GM18526 (cell line): ENCODE data around the gene RUBCNL.

ENCODE experiments used
- POLR2A ChIP-seq: IDR thresholded peaks from 3 replicates; pipeline ENCODE4 v1.6.1; 2011; ENCODE audit not compliant: insufficient read length; ENCODE audit errors: extremely low read depth

Gene RUBCNL

GRCh38 chr13:46387064-46387851 is at the start of gene RUBCNL:
RUBCNL (minus strand) TSS chr13:46387252; CDS start chr13:46372475, 14,777 bp downstream.
- TF ChIP-seq POLR2A: peak; percentile 33

GRCh38 chr13:46405457-46405856 is 18.4 kb upstream of the RUBCNL start:
- TF ChIP-seq POLR2A: no peak

GRCh38 chr13:46404733-46405100 is 17.7 kb upstream of the RUBCNL start:
- no peak for TF ChIP-seq POLR2A

- TF ChIP-seq POLR2A: no peak
These were observed 17.0 kb upstream of the RUBCNL start for GRCh38 chr13:46403851-46404732.

GRCh38 chr13:46402178-46402577 is 15.1 kb upstream of the RUBCNL start:
- no peak for TF ChIP-seq POLR2A

- TF ChIP-seq POLR2A: no peak
These were observed 14.4 kb upstream of the RUBCNL start for GRCh38 chr13:46401432-46401831.

GRCh38 chr13:46396341-46396740 is 9.3 kb upstream of the RUBCNL start:
- no peak for TF ChIP-seq POLR2A

- no peak for TF ChIP-seq POLR2A
These were observed 5.9 kb upstream of the RUBCNL start for GRCh38 chr13:46392967-46393366.

- no peak for TF ChIP-seq POLR2A
These were observed 2.7 kb upstream of the RUBCNL start for GRCh38 chr13:46389457-46390451.

- TF ChIP-seq POLR2A: no peak
These were observed 1.8 kb upstream of the RUBCNL start for GRCh38 chr13:46388846-46389245.

- no peak for TF ChIP-seq POLR2A
These were observed 1.3 kb upstream of the RUBCNL start for GRCh38 chr13:46388308-46388707.

GRCh38 chr13:46386392-46387063 is 524 bp downstream of the RUBCNL start:
- TF ChIP-seq POLR2A: no peak

GRCh38 chr13:46385946-46386345 is 1.1 kb downstream of the RUBCNL start:
- no peak for TF ChIP-seq POLR2A

- TF ChIP-seq POLR2A: no peak
These were observed 3.7 kb downstream of the RUBCNL start for GRCh38 chr13:46383383-46383782.
